Adipose tissue (tissue), 3 donors: ENCODE results near the gene S100A10. TPM values are rescaled to one million over a fixed set of nuclear protein-coding genes. Genes with fewer than 3 reads are reported as not detected.

Experiments
- H3K27ac ChIP-seq: one replicate; pipeline ENCODE4 v1.5.1; 2013; ENCODE audit warnings: low read depth, low read length
- WGBS, 3 donors: extraction: QIAGEN DNeasy Blood & Tissue Kit; methylation state at CpG; one replicate each; pipeline ENCODE4 v1.1.7; 2013; 5-methylcytosine and 5-hydroxymethylcytosine counted together
- polyA plus RNA-seq, 3 donors: library from polyadenylated mRNA; stranded (reverse); fragments of 200-250 nt; gene quantifications; one replicate each; pipeline ENCODE4 v1.2.3, GENCODE V29; 2013
- donor health status: healthy with polysubstance abuse.
- donor health status: Bipolar disorder and iron deficiency.
- donor health status: healthy.

S100A10 gene
- polyA plus RNA-seq, 3 donors: 77.9 to 1,006 (median 392) TPM

GRCh38 chr1:151991663-151992302 is 1.9 kb downstream of the S100A10 start:
- WGBS, 3 donors: 41 to 47% (median 43%) methylated on average over 6 of the region's 6 CpGs
- H3K27ac ChIP-seq: peak overlapping the region; percentile 81

GRCh38 chr1:151990856-151991198 is 2.8 kb downstream of the S100A10 start:
- WGBS, 3 donors: 7 to 33% (median 21%) methylated on average over 5 of the region's 5 CpGs
- no peak overlapping the region for H3K27ac ChIP-seq

- 48 to 65% (median 64%) methylated on average over 5 of the region's 5 CpGs for WGBS, 3 donors
- peak overlapping the region; percentile 46 for H3K27ac ChIP-seq
These were observed 3.4 kb downstream of the S100A10 start for GRCh38 chr1:151990058-151990855.

- H3K27ac ChIP-seq: peak overlapping the region; percentile 29
- 15 to 52% (median 34%) methylated on average over 6 of the region's 6 CpGs for WGBS, 3 donors
These were observed 4.3 kb downstream of the S100A10 start for GRCh38 chr1:151989211-151989862.

GRCh38 chr1:151988405-151988923 is 5.2 kb downstream of the S100A10 start:
- no peak overlapping the region for H3K27ac ChIP-seq
- 48 to 69% (median 66%) methylated on average over 2 of the region's 2 CpGs for WGBS, 3 donors

GRCh38 chr1:151986501-151987190 is 7.0 kb downstream of the S100A10 start:
- WGBS, 3 donors: 82 to 91% (median 87%) methylated on average over 8 of the region's 8 CpGs

GRCh38 chr1:151985768-151986167 is 7.9 kb downstream of the S100A10 start:
- 95 to 100% (median 96%) methylated on average over 1 of the region's 1 CpG for WGBS, 3 donors
- no peak overlapping the region for H3K27ac ChIP-seq

More at GRCh38 chr1:151986501-151987190, 7.0 kb downstream of the S100A10 start:
- no peak overlapping the region for H3K27ac ChIP-seq

- whole genome bisulfite sequencing, 3 donors: 83 to 93% (median 91%) methylated on average over 2 of the region's 2 CpGs
- no peak overlapping the region for H3K27ac ChIP-seq
These were observed 8.4 kb downstream of the S100A10 start for GRCh38 chr1:151985270-151985669.

GRCh38 chr1:151984313-151984956 is 9.2 kb downstream of the S100A10 start:
- WGBS, 3 donors: 30 to 72% (median 45%) methylated on average over 1 of the region's 1 CpG
- H3K27ac ChIP-seq: no peak overlapping the region

GRCh38 chr1:151982300-151983005 is 11.2 kb downstream of the S100A10 start:
- WGBS, 3 donors: 25 to 52% (median 39%) methylated on average over 1 of the region's 1 CpG

GRCh38 chr1:151981178-151981525 is 12.5 kb downstream of the S100A10 start:
- WGBS, 3 donors: 78 to 82% (median 80%) methylated on average over 5 of the region's 5 CpGs
- H3K27ac ChIP-seq: no peak overlapping the region

More at GRCh38 chr1:151982300-151983005, 11.2 kb downstream of the S100A10 start:
- no peak overlapping the region for H3K27ac ChIP-seq

GRCh38 chr1:151980287-151981177 is 13.1 kb downstream of the S100A10 start:
- no peak overlapping the region for H3K27ac ChIP-seq
- 41 to 69% (median 52%) methylated on average over 5 of the region's 5 CpGs for WGBS, 3 donors

- no peak overlapping the region for H3K27ac ChIP-seq
- 20 to 58% (median 55%) methylated on average over 5 of the region's 5 CpGs for WGBS, 3 donors
These were observed 14.7 kb downstream of the S100A10 start for GRCh38 chr1:151978922-151979321.

GRCh38 chr1:151977662-151978230 is 15.9 kb downstream of the S100A10 start:
- 71 to 87% (median 81%) methylated on average over 5 of the region's 5 CpGs for WGBS, 3 donors
- H3K27ac ChIP-seq: no peak overlapping the region

GRCh38 chr1:151976858-151977257 is 16.8 kb downstream of the S100A10 start:
- H3K27ac ChIP-seq: no peak overlapping the region
- 78 to 89% (median 84%) methylated on average over 3 of the region's 3 CpGs for WGBS, 3 donors

- no peak overlapping the region for H3K27ac ChIP-seq
These were observed 17.7 kb downstream of the S100A10 start for GRCh38 chr1:151976015-151976343.
